Ascending aorta (tissue), 2 donors: ENCODE data around the gene HS3ST4. TPM values are rescaled to one million over a fixed set of nuclear protein-coding genes. Genes with fewer than 3 reads are reported as not detected.

Experiments
- DNase-seq, 2 donors: peaks; one replicate each; pipeline ENCODE4 v3.0.0-alpha.2; 2019; ENCODE audit warnings: low spot score in 2 of 2
- H3K27ac ChIP-seq, 2 donors: fragments of 200-600 bp; sonication (generic); one replicate each; pipeline ENCODE4 v1.5.1; 2016 to 2017; ENCODE audit warnings: mild to moderate bottlenecking in 1 of 2
- H3K27me3 ChIP-seq: fragments of 200-600 bp; sonication (generic); one replicate; pipeline ENCODE4 v1.5.1; 2017
- H3K36me3 ChIP-seq, 2 donors: fragments of 200-600 bp; sonication (generic); one replicate each; pipeline ENCODE4 v1.5.1; 2016
- H3K4me1 ChIP-seq, 2 donors: fragments of 200-600 bp; sonication (generic); one replicate each; pipeline ENCODE4 v1.5.1; 2016 to 2017; ENCODE audit warnings: mild to moderate bottlenecking in 1 of 2
- H3K4me3 ChIP-seq, 2 donors: fragments of 200-600 bp; sonication (generic); one replicate each; pipeline ENCODE4 v1.5.1; 2016 to 2017; ENCODE audit warnings: mild to moderate bottlenecking in 1 of 2
- H3K9me3 ChIP-seq, 2 donors: fragments of 200-600 bp; sonication (generic); one replicate each; pipeline ENCODE4 v1.5.1; 2016
- CTCF ChIP-seq, 3 experiments: fragments of 200-600 bp in 2 of 3; fragments of 450-650 bp in 1 of 3; sonication (generic) in 2 of 3; IDR thresholded peaks; one replicate each; pipeline ENCODE4 v1.5.1; 2016 to 2019; ENCODE audit warnings: antibody characterized with exemption in 3 of 3, mild to moderate bottlenecking in 1 of 3, moderate library complexity in 1 of 3
- intact Hi-C: fragments of 100-400 bp; cut with DNase I; formaldehyde crosslinking; loops from one replicate; pipeline ENCODE4 v1.15.1; 2023
- total RNA-seq: library from RNA; depleted of rRNA; stranded (reverse); fragments of >200 nt; gene quantifications from one replicate; pipeline ENCODE4 v1.1.0, GENCODE V29; 2016

Gene HS3ST4
- total RNA-seq, 1 donor from 2014 or later: not detected

DNA sequence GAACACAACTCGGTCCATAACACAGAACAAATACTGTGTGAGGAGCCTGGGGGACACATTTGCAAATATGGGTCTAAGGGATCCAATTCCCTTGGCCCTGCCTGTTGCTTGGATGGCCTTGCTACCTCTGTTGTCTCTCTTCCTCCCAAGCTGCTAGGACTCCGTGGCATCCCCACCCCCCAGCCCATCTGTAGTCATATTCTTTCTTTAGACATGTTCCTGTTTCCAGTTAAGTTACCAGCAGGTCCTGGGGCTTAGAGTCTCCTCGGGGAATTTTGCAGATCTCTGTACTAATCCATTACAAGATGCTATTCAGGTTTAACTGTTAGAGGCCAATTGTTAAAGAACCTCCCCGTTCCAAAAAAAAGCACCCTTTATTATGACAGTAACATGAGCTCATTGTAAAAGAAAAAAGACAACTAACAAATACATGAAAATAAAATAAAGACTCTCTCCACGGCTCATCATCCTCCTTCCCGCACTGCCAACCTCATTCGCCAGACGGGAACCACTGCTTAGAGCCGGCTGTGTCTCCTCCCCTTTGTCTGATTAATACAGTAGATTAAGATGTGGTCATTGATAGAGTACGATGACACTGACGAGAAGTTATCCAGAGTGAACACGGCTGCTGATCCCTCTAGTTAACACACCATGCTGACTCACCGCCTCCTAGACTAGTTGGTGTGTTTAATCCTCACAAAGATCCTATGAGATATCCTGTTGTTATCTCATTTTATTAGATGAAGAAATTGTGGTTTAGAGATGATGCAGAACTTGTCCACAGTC, 22.2 kb downstream of the HS3ST4 start:
- no peak for DNase-seq
- H3K4me1 ChIP-seq: no peaks in the 10 kb centered on the region
- no peak overlapping the region for H3K27ac ChIP-seq
- intact Hi-C loops: no loop called here
- H3K9me3 ChIP-seq: no peaks in the 10 kb centered on the region
- H3K27me3 ChIP-seq: no peaks in the 10 kb centered on the region
- H3K36me3 ChIP-seq: no peaks in the 10 kb centered on the region
- H3K4me3 ChIP-seq: no peak overlapping the region
- TF ChIP-seq CTCF (IDR thresholded peaks at IDR 0.05): no peak

- no peaks in the 10 kb centered on the region for H3K9me3 ChIP-seq
- H3K4me3 ChIP-seq: no peak overlapping the region
- H3K27me3 ChIP-seq: no peaks in the 10 kb centered on the region
- H3K27ac ChIP-seq: no peak overlapping the region
- DNase-seq: no peak
- H3K36me3 ChIP-seq: no peaks in the 10 kb centered on the region
- intact Hi-C loops: no loop called here
- TF ChIP-seq CTCF (IDR thresholded peaks at IDR 0.05): no peak
- no peaks in the 10 kb centered on the region for H3K4me1 ChIP-seq
Observed at GRCh38 chr16:25716186-25716585, 24.4 kb downstream of the HS3ST4 start.

- Histone ChIP-seq H3K9me3 (no peaks in the 10 kb centered on the region), H3K4me3 (no peak overlapping the region), H3K27ac (no peak overlapping the region), H3K36me3 (no peaks in the 10 kb centered on the region), H3K4me1 (no peaks in the 10 kb centered on the region), H3K27me3 (no peaks in the 10 kb centered on the region)
- intact Hi-C loops: no loop called here
- DNase-seq: no peak
- TF ChIP-seq CTCF (IDR thresholded peaks at IDR 0.05): no peak
Observed at GRCh38 chr16:25721439-25721838, 29.7 kb downstream of the HS3ST4 start.

- H3K27ac ChIP-seq: no peak overlapping the region
- no peak for DNase-seq
- no peaks in the 10 kb centered on the region for H3K36me3 ChIP-seq
- intact Hi-C loops: no loop called here
- H3K27me3 ChIP-seq: no peaks in the 10 kb centered on the region
- H3K9me3 ChIP-seq: no peaks in the 10 kb centered on the region
- TF ChIP-seq CTCF (IDR thresholded peaks at IDR 0.05): no peak
- no peak overlapping the region for H3K4me3 ChIP-seq
- no peaks in the 10 kb centered on the region for H3K4me1 ChIP-seq
Observed at GRCh38 chr16:25726430-25727098, 34.8 kb downstream of the HS3ST4 start.

DNA sequence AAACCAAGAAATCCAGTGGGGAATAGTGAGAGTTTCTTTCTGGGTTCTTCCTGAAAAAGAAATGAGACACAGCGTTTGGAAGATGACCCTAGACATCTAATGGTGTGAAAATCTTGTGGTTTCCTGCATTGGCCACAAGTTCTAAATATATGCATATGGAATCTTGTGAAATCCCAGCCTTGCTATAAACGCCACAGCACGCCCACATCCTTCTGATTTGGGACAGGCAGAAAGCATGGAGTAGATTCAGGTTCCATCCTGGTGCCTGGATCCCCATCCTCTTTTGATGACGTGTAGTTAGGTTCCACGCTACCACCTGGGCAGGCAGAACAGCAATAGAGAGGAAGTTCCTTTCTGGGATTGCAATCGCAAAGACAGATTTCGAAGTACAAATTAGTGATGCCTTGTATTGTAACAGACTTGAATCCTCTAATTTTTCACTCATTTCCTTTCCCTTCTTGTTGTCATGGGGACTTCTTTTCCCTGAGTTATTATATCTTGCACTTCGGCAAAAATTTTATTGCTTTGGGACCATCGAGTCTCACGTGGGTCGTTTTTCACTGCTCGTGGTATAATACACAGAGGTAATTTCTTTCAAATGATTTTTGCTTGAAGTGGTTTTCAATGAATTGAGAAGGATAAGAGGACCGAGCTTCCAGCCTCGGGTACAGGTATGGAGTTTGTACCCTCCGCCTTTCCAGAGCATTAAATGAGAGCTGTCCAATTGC, 37.6 kb downstream of the HS3ST4 start:
- no peak for TF ChIP-seq CTCF (IDR thresholded peaks at IDR 0.05)
- H3K4me1 ChIP-seq: no peaks in the 10 kb centered on the region
- H3K27ac ChIP-seq: no peak overlapping the region
- no peaks in the 10 kb centered on the region for H3K9me3 ChIP-seq
- no peaks in the 10 kb centered on the region for H3K36me3 ChIP-seq
- intact Hi-C loops: no loop called here
- H3K4me3 ChIP-seq: no peak overlapping the region
- no peak for DNase-seq
- no peaks in the 10 kb centered on the region for H3K27me3 ChIP-seq
